A549 (cell line): Measurements from ENCODE around the gene CFAP119.

ENCODE experiments used
- BHLHE40 ChIP-seq: IDR thresholded peaks from 2 replicates; pipeline ENCODE4 v1.6.1; 2012; ENCODE audit warnings: low read depth, low read length, inconsistent platforms
- CEBPB ChIP-seq, 2 experiments: fragments of >200 bp in 1 of 2; sonication (Bioruptor Twin) in 1 of 2; formaldehyde crosslinking in 1 of 2; IDR thresholded peaks; 2 replicates each; pipeline ENCODE4 v1.6.1; 2012 to 2016
- CTCF ChIP-seq: fragments of >200 bp; sonication (Bioruptor Twin); formaldehyde crosslinking; IDR thresholded peaks from 3 replicates; pipeline ENCODE4 v1.5.1; 2016
- EP300 ChIP-seq, 2 experiments: fragments of >200 bp; sonication (Bioruptor Twin); formaldehyde crosslinking; IDR thresholded peaks; 2 replicates in 1 of 2; 3 replicates in 1 of 2; pipeline ENCODE4 v1.6.1; 2016 to 2017
- JUN ChIP-seq, 2 experiments: fragments of >200 bp; sonication (Bioruptor Twin); formaldehyde crosslinking; IDR thresholded peaks; 2 replicates in 1 of 2; 3 replicates in 1 of 2; pipeline ENCODE4 v1.6.1; 2016 to 2017
- NPAS2 ChIP-seq: fragments of 250-450 bp; sonication (Bioruptor Pico); IDR thresholded peaks from 2 replicates; pipeline ENCODE4 v1.8.0; 2022; ENCODE audit warnings: mild to moderate bottlenecking, moderate library complexity, borderline replicate concordance
- POLR2A ChIP-seq: IDR thresholded peaks from 2 replicates; pipeline ENCODE4 v1.6.1; 2012; ENCODE audit warnings: mild to moderate bottlenecking, low read length
- POLR2AphosphoS2 ChIP-seq: conservative IDR thresholded peaks from 2 replicates; pipeline ENCODE4 v1.6.1; 2012; ENCODE audit warnings: low read length, improper control_type of control experiment, inconsistent platforms
- RAD21 ChIP-seq, 2 experiments: fragments of >200 bp in 1 of 2; sonication (Bioruptor Twin) in 1 of 2; formaldehyde crosslinking in 1 of 2; IDR thresholded peaks in 1 of 2; conservative IDR thresholded peaks in 1 of 2; 2 replicates in 1 of 2; 3 replicates in 1 of 2; pipeline ENCODE4 v1.6.1; 2012 to 2018; ENCODE audit warnings: inconsistent platforms in 1 of 2
- REST ChIP-seq: fragments of 200-600 bp; sonication (generic); IDR thresholded peaks from 2 replicates; pipeline ENCODE4 v1.6.1; 2016; ENCODE audit warnings: antibody characterized with exemption, mild to moderate bottlenecking, moderate library complexity
- ZC3H11A ChIP-seq: fragments of 450-650 bp; IDR thresholded peaks from 2 replicates; pipeline ENCODE4 v1.6.1; 2014; ENCODE audit warnings: antibody characterized with exemption, mild to moderate bottlenecking
- TF ChIP-seq, protein P1 (sequence below): IDR thresholded peaks from 2 replicates; pipeline ENCODE4 v1.6.1; 2012

DNA sequence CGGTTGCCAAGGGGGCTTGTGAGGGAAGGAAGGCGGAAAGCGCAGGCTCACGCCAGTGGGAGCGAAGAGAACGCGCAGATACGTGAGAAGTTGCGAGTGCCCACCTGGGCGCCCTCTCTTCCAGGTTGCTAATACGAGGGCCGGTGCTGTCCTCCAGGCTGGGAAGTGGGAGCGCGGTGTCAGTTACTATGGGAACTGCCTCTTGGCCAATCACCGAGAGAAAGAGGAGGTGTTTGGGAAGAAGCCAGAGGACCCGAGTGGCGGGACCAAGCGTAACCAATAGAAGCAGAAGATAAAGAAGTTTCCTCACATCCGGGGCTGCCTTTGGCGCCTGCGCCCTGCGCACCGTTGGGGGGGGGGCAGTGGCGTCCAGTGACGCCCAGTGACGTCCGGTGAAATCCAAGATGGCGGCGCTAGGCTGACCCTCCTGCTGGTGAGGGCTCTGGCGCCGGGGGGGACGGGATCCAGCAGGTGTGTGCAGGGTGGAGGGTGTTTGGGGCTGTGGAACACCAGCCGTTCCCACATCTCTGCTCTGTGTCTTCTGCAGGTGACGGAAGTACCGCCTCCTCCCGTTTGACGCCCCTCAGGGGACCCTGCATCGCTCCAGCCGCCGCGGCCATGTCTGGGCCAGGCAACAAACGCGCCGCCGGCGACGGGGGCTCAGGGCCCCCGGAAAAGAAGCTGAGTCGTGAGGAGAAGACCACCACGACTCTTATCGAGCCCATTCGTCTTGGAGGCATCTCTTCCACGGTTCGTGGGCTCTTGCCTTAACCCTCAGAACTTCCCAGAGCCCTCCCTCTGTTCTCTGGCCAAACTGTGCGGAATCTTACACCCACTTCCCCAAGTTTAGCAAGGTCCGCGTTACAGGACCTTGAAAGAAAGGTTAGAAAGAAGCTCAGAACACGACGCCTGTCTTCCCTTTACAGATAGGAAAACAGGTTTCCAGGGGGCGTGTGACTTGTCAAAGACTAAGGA lies at the start of gene CFAP119, which contains the start of gene RNF40:
- TF ChIP-seq CTCF, result no peak
- peak; percentile 78 for TF ChIP-seq POLR2A
- TF ChIP-seq REST, result no peak
- no peak for TF ChIP-seq ZC3H11A
- no peak for TF ChIP-seq EP300 (IDR thresholded peaks at IDR 0.05)
- TF ChIP-seq JUN (IDR thresholded peaks at IDR 0.05), result peak in 1 of 2 experiments; percentile 78; a peak in 4 of 5 replicates
- no peak for TF ChIP-seq RAD21 (conservative IDR thresholded peaks at IDR 0.05 in 1 of 2, IDR thresholded peaks at IDR 0.05 in 1 of 2)
- TF ChIP-seq POLR2AphosphoS2, result no peak
- TF ChIP-seq BHLHE40, result no peak
- no peak for TF ChIP-seq NPAS2 (CRISPR knock-in tag)
- 0 out of 4 replicates have a peak, but pooled peaks of 1 of the 2 experiments have one; percentile 20 for TF ChIP-seq CEBPB (IDR thresholded peaks at IDR 0.05)
- TF ChIP-seq, protein P1, sequence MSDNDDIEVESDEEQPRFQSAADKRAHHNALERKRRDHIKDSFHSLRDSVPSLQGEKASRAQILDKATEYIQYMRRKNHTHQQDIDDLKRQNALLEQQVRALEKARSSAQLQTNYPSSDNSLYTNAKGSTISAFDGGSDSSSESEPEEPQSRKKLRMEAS, result no peak
